Measurements from ENCODE around the gene HMX3.

Gene HMX3

GRCh38 chr10:123096452-123096851 lies 39.3 kb upstream of the HMX3 start:
- DNase-seq (ENCODE audit: low read depth), result no peak
- TF ChIP-seq CTCF (conservative IDR thresholded peaks at IDR 0.05; ENCODE audit: low read depth, low read length), result no peak
- no peak overlapping the region for H3K4me3 ChIP-seq (ENCODE audit: low read length)

GRCh38 chr10:123097039-123097438 lies 38.7 kb upstream of the HMX3 start:
- TF ChIP-seq CTCF (conservative IDR thresholded peaks at IDR 0.05; ENCODE audit: low read depth, low read length), result no peak
- H3K4me3 ChIP-seq (ENCODE audit: low read length), result no peak overlapping the region
- no peak for DNase-seq (ENCODE audit: low read depth)

- DNase-seq (ENCODE audit: low read depth), result no peak
Measured at GRCh38 chr10:123100030-123100762, 35.6 kb upstream of the HMX3 start.

GRCh38 chr10:123101872-123102271 lies 33.9 kb upstream of the HMX3 start:
- H3K4me3 ChIP-seq (ENCODE audit: low read length), result no peak overlapping the region
- no peak for DNase-seq (ENCODE audit: low read depth)
- no peak for TF ChIP-seq CTCF (conservative IDR thresholded peaks at IDR 0.05; ENCODE audit: low read depth, low read length)

More at GRCh38 chr10:123100030-123100762, 35.6 kb upstream of the HMX3 start:
- TF ChIP-seq CTCF (conservative IDR thresholded peaks at IDR 0.05; ENCODE audit: low read depth, low read length), result no peak
- no peak overlapping the region for H3K4me3 ChIP-seq (ENCODE audit: low read length)

- DNase-seq (ENCODE audit: low read depth), result no peak
- TF ChIP-seq CTCF (conservative IDR thresholded peaks at IDR 0.05; ENCODE audit: low read depth, low read length), result no peak
- H3K4me3 ChIP-seq (ENCODE audit: low read length), result no peak overlapping the region
Measured at GRCh38 chr10:123102673-123103072, 33.1 kb upstream of the HMX3 start.

GRCh38 chr10:123103944-123104343 lies 31.8 kb upstream of the HMX3 start:
- no peak for TF ChIP-seq CTCF (conservative IDR thresholded peaks at IDR 0.05; ENCODE audit: low read depth, low read length)
- no peak overlapping the region for H3K4me3 ChIP-seq (ENCODE audit: low read length)
- no peak for DNase-seq (ENCODE audit: low read depth)

GRCh38 chr10:123109466-123109865 lies 26.3 kb upstream of the HMX3 start:
- no peak for TF ChIP-seq CTCF (conservative IDR thresholded peaks at IDR 0.05; ENCODE audit: low read depth, low read length)
- no peak overlapping the region for H3K4me3 ChIP-seq (ENCODE audit: low read length)
- no peak for DNase-seq (ENCODE audit: low read depth)

Data from retinal pigment epithelial cell (primary cell).